ENCODE data around the gene CGB1.

- TF ChIP-seq CTCF (conservative IDR thresholded peaks at IDR 0.05 in 1 of 2, IDR thresholded peaks at IDR 0.05 in 1 of 2; ENCODE audit: extremely low read depth in 1 of 2, insufficient read depth in 1 of 2, low read depth in 1 of 2, low read length in 2 of 2) (no peak), EZH2 (IDR thresholded peaks at IDR 0.05; ENCODE audit: borderline replicate concordance, low read length) (no peak)
Observed at GRCh38 chr19:48987323-48987722, 49.4 kb downstream of the CGB1 start.

Data from mammary epithelial cell (primary cell).